AG09319 (cell line): ENCODE data around the gene ANKRD50.
A peak's percentile ranks its signal among the peaks of the same experiment; 100 is the strongest.

Experiments
- DNase-seq: peaks from one replicate; pipeline ENCODE4 v3.0.0-alpha.2; 2010; ENCODE audit warnings: low read depth; ENCODE audit errors: extremely low read depth
- CTCF ChIP-seq: IDR thresholded peaks from 2 replicates; pipeline ENCODE4 v1.5.1; 2011; ENCODE audit warnings: low read depth, mild to moderate bottlenecking, inconsistent platforms, low read length, moderate library complexity

ANKRD50 gene

GRCh38 chr4:124726269-124726668 lies 13.7 kb upstream of the ANKRD50 start:
- TF ChIP-seq CTCF: no peak
- DNase-seq: no peak

- TF ChIP-seq CTCF: no peak
- no peak for DNase-seq
These were observed 9.5 kb upstream of the ANKRD50 start for GRCh38 chr4:124722071-124722470.

GRCh38 chr4:124717101-124717500 lies 4.6 kb upstream of the ANKRD50 start:
- no peak for DNase-seq

GRCh38 chr4:124713185-124713592 lies 657 bp upstream of the ANKRD50 start:
- DNase-seq: peak; percentile 61
- TF ChIP-seq CTCF: peak; percentile 48

More at GRCh38 chr4:124717101-124717500, 4.6 kb upstream of the ANKRD50 start:
- TF ChIP-seq CTCF: no peak

GRCh38 chr4:124711471-124712371 lies 811 bp downstream of the ANKRD50 start:
- TF ChIP-seq CTCF: peak; percentile 35
- DNase-seq: peak; percentile 44

- TF ChIP-seq CTCF: no peak
- no peak for DNase-seq
These were observed 1.6 kb downstream of the ANKRD50 start for GRCh38 chr4:124710911-124711310.

DNA sequence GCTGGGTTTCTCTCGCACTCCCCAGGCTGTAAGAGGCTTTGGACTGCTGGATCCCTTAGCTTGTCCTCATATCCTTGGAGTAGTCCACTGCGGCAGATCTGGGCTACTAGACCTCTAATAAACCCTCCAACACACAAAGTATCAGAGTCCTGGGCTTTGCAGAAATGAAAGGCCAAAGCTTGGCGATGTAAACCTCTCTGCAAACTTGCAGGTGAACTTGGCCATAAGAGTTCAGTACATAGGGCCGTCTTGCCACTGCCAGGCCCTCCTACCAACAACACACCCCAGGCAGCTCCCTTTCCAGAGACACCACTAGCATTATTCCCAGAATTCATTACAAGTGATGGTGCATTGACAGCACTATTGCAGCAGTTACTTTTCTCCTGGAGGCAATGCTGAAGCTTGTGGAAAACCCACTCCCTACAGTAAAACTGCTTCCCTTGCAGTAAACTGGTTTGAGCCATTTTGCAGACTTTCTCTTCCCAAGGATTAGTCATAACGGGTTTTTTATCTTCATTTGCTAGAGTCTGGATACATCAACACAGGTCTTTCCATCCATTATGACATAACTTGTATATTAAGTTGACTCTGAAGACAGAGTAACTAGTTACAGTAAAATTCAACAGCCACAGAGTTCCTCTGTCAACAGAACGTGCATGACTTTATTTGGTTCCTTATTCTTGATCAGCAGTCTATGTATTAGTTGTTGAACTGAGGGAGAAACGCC lies 2.4 kb downstream of the ANKRD50 start:
- no peak for TF ChIP-seq CTCF
- no peak for DNase-seq
